Endodermal cell (in vitro differentiated cells): Measurements from ENCODE around the gene EML4. TPM values are rescaled to one million over a fixed set of nuclear protein-coding genes. Genes with fewer than 3 reads are reported as not detected.

Experiments
- DNase-seq: peaks from one replicate; pipeline ENCODE4 v3.0.0-alpha.2; 2017
- H3K27ac ChIP-seq: 2 replicates; pipeline ENCODE4 v1.5.1; 2013; ENCODE audit warnings: mild to moderate bottlenecking, low read depth, low read length, moderate library complexity
- H3K27me3 ChIP-seq: 2 replicates; pipeline ENCODE4 v1.6.1; 2013; ENCODE audit warnings: mild to moderate bottlenecking, low read length, moderate library complexity; ENCODE audit not compliant: insufficient read depth, control insufficient read depth, poor library complexity, severe bottlenecking
- H3K36me3 ChIP-seq: 2 replicates; pipeline ENCODE4 v1.7.0; 2013; ENCODE audit warnings: mild to moderate bottlenecking, low read length, moderate library complexity; ENCODE audit not compliant: control insufficient read depth, insufficient read depth
- H3K4me1 ChIP-seq: one replicate; pipeline ENCODE4 v1.7.0; 2013; ENCODE audit warnings: low read length; ENCODE audit not compliant: control insufficient read depth, insufficient read depth
- H3K4me3 ChIP-seq: 2 replicates; pipeline ENCODE4 v1.5.1; 2013; ENCODE audit warnings: mild to moderate bottlenecking, low read length, moderate library complexity
- H3K9ac ChIP-seq: 2 replicates; pipeline ENCODE4 v1.6.1; 2013; ENCODE audit warnings: mild to moderate bottlenecking, low read length, moderate library complexity; ENCODE audit not compliant: poor library complexity, severe bottlenecking; ENCODE audit errors: extremely low read depth
- H3K9me3 ChIP-seq: 2 replicates; pipeline ENCODE4 v1.6.1; 2013; ENCODE audit warnings: mild to moderate bottlenecking, low read length, moderate library complexity; ENCODE audit not compliant: control insufficient read depth
- H3K27ac Mint-ChIP-seq: 2 replicates; pipeline ENCODE4 v1.8.0; 2020; ENCODE audit warnings: mixed read lengths
- H3K27me3 Mint-ChIP-seq: 2 replicates; pipeline ENCODE4 v1.8.0; 2021; ENCODE audit warnings: mild to moderate bottlenecking, mixed read lengths; ENCODE audit not compliant: insufficient read depth
- H3K36me3 Mint-ChIP-seq: 2 replicates; pipeline ENCODE4 v1.8.0; 2020; ENCODE audit warnings: low read depth, mixed read lengths
- H3K4me1 Mint-ChIP-seq: 2 replicates; pipeline ENCODE4 v1.8.0; 2020; ENCODE audit warnings: mixed read lengths
- H3K4me3 Mint-ChIP-seq: 2 replicates; pipeline ENCODE4 v1.8.0; 2020; ENCODE audit warnings: mild to moderate bottlenecking, moderate library complexity, mixed read lengths
- H3K9me3 Mint-ChIP-seq: 2 replicates; pipeline ENCODE4 v1.8.0; 2020; ENCODE audit warnings: mild to moderate bottlenecking, mixed read lengths
- WGBS, 2 experiments: methylation state at CpG; one replicate each; pipeline versions ENCODE4 v1.1.5 to v1.1.7; 2013; ENCODE audit warnings: missing lambda C conversion rate in 2 of 2, mixed read lengths in 1 of 2; ENCODE audit not compliant: insufficient coverage in 1 of 2, insufficient read length in 1 of 2; 5-methylcytosine and 5-hydroxymethylcytosine counted together
- total RNA-seq, 2 donors: library from RNA; stranded (reverse); fragmentation: NEBNext Ultra II Directional in 1 of 2; extraction: Animal tissue kit (Norgen Biotek cat#: 25700) in 1 of 2; gene quantifications; 2 replicates in 1 of 2; 3 replicates in 1 of 2; pipeline ENCODE4 v1.2.1, GENCODE V29; 2021
- TF ChIP-seq, protein P1 (sequence below): fragments of 200-600 bp; sonication (generic); conservative IDR thresholded peaks from 2 replicates; pipeline ENCODE4 v1.5.0; 2021; ENCODE audit warnings: antibody characterized with exemption, mild to moderate bottlenecking

EML4 gene
- total RNA-seq, 2 donors from 2014 or later: 84.6 to 90.9 TPM

DNA sequence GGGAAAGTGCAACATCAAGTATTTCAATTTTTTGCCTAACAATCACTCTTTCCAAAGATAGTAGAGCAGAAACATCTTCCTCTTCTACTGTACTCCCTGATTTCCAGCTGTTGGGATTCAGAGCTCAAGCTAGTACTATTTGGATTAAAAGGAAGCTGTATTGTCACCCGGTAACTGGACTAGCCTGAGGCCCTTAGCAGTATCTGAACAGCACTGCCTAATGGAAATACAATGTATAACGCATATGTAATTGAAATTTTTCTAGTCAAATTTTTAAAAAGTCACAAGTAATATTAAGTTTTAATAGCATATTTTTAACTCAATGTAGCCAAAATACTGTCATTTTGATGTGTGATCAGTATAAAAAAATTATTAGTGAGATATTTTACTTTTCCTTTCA lies 105.7 kb downstream of the EML4 start:
- H3K27ac ChIP-seq: no peak overlapping the region
- no peaks in the 10 kb centered on the region for H3K9me3 ChIP-seq
- no peak overlapping the region for H3K4me3 Mint-ChIP-seq
- 100% methylated on average over 2 of the region's 2 CpGs; no CpG with 5 or more reads in 1 of the 2 experiments for WGBS, 2 experiments
- TF ChIP-seq, protein P1, sequence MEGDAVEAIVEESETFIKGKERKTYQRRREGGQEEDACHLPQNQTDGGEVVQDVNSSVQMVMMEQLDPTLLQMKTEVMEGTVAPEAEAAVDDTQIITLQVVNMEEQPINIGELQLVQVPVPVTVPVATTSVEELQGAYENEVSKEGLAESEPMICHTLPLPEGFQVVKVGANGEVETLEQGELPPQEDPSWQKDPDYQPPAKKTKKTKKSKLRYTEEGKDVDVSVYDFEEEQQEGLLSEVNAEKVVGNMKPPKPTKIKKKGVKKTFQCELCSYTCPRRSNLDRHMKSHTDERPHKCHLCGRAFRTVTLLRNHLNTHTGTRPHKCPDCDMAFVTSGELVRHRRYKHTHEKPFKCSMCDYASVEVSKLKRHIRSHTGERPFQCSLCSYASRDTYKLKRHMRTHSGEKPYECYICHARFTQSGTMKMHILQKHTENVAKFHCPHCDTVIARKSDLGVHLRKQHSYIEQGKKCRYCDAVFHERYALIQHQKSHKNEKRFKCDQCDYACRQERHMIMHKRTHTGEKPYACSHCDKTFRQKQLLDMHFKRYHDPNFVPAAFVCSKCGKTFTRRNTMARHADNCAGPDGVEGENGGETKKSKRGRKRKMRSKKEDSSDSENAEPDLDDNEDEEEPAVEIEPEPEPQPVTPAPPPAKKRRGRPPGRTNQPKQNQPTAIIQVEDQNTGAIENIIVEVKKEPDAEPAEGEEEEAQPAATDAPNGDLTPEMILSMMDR: peak; percentile 17
- H3K36me3 ChIP-seq: peaks cover 25% of the 10 kb centered on the region
- no peaks in the 10 kb centered on the region for H3K27me3 Mint-ChIP-seq
- no peak for DNase-seq
- no peaks in the 10 kb centered on the region for H3K27me3 ChIP-seq
- H3K27ac Mint-ChIP-seq: no peak overlapping the region
- no peaks in the 10 kb centered on the region for H3K9me3 Mint-ChIP-seq
- no peaks in the 10 kb centered on the region for H3K4me1 ChIP-seq
- no peaks in the 10 kb centered on the region for H3K4me1 Mint-ChIP-seq
- peaks cover 17% of the 10 kb centered on the region for H3K36me3 Mint-ChIP-seq
- H3K9ac ChIP-seq: no peak overlapping the region
- no peak overlapping the region for H3K4me3 ChIP-seq

DNA sequence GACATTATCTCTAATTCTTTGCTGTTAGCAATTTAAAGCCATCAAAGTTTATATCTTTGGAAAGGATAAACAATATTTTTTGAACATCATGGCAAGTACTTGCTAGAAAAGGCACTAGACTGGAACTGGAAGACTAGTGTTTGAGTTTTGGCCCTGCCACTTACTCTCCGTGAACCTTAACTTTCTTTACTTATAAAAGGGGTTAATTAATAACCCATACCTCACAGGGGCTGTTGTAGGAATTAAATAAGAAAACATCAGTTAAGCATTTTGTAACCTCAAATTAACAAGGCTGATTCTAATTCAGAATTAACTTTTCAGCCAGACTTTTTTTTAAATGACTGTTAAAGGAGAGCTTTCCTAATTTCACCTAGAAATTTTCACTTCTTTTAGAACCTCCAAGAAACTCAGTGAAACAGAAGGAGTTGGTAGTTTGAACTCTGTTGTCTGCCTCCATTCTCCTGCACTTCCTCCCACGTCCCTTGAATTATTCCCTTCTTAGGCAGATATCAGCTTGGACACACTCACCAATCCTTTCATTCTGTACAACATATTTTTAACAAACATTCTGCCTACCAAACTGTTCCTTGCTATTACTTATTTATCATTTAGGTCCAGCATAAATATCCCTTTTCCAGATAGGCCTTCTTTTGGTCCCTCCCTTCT lies 112.4 kb downstream of the EML4 start:
- DNase-seq: no peak
- Histone ChIP-seq H3K4me1 (no peaks in the 10 kb centered on the region), H3K9me3 (no peaks in the 10 kb centered on the region), H3K36me3 (peaks cover 65% of the 10 kb centered on the region), H3K27ac (no peak overlapping the region), H3K9ac (no peak overlapping the region), H3K4me3 (no peak overlapping the region), H3K27me3 (no peaks in the 10 kb centered on the region)
- Mint-ChIP-seq H3K4me3 (no peak overlapping the region), H3K4me1 (no peaks in the 10 kb centered on the region), H3K27ac (no peak overlapping the region), H3K27me3 (no peaks in the 10 kb centered on the region), H3K36me3 (peaks cover 43% of the 10 kb centered on the region), H3K9me3 (no peaks in the 10 kb centered on the region)
- WGBS, 2 experiments: 86 to 88% methylated on average over 1 to 2 of the region's 2 CpGs
- TF ChIP-seq, protein P1: no peak

GRCh38 chr2:42284019-42284418 lies 114.9 kb downstream of the EML4 start:
- Mint-ChIP-seq H3K9me3 (no peaks in the 10 kb centered on the region), H3K4me3 (no peak overlapping the region), H3K4me1 (no peaks in the 10 kb centered on the region), H3K27me3 (no peaks in the 10 kb centered on the region), H3K36me3 (peaks cover 38% of the 10 kb centered on the region), H3K27ac (no peak overlapping the region)
- H3K27ac ChIP-seq: no peak overlapping the region
- no peak overlapping the region for H3K4me3 ChIP-seq
- 96 to 100% methylated on average over 4 to 6 of the region's 6 CpGs for WGBS, 2 experiments
- H3K9me3 ChIP-seq: no peaks in the 10 kb centered on the region
- H3K36me3 ChIP-seq: peaks cover 73% of the 10 kb centered on the region
- H3K4me1 ChIP-seq: no peaks in the 10 kb centered on the region
- no peak for DNase-seq
- no peaks in the 10 kb centered on the region for H3K27me3 ChIP-seq
- H3K9ac ChIP-seq: no peak overlapping the region
- TF ChIP-seq, protein P1: no peak
